Liver (tissue), 9 donors: ENCODE results near the gene NMRK1. TPM values are rescaled to one million over a fixed set of nuclear protein-coding genes. Genes with fewer than 3 reads are reported as not detected.

Experiments
- DNase-seq: peaks from one replicate; pipeline ENCODE4 v3.0.0-alpha.2; 2017; ENCODE audit warnings: low spot score
- H3K27ac ChIP-seq, 2 donors: one replicate each; pipeline ENCODE4 v1.7.0; 2013; ENCODE audit warnings: inconsistent platforms in 2 of 2, low read length in 2 of 2, control low read depth in 1 of 2, low read depth in 1 of 2, mild to moderate bottlenecking in 1 of 2
- H3K27me3 ChIP-seq, 4 donors: one replicate each; pipeline versions ENCODE4 v1.6.1 to v1.7.0; 2013; ENCODE audit warnings: low read length in 3 of 4, inconsistent platforms in 1 of 4, mild to moderate bottlenecking in 1 of 4, moderate library complexity in 1 of 4; ENCODE audit not compliant: control insufficient read depth in 4 of 4, insufficient read depth in 4 of 4
- H3K36me3 ChIP-seq, 4 donors: one replicate each; pipeline versions ENCODE4 v1.6.1 to v1.7.0; 2013; ENCODE audit warnings: low read length in 3 of 4, mild to moderate bottlenecking in 3 of 4, low read depth in 1 of 4, moderate library complexity in 1 of 4; ENCODE audit not compliant: control insufficient read depth in 4 of 4, insufficient read depth in 3 of 4
- H3K4me1 ChIP-seq, 4 donors: one replicate each; pipeline versions ENCODE4 v1.6.1 to v1.7.0; 2013; ENCODE audit warnings: low read length in 3 of 4, mild to moderate bottlenecking in 3 of 4, moderate library complexity in 1 of 4; ENCODE audit not compliant: control insufficient read depth in 4 of 4, insufficient read depth in 4 of 4
- H3K4me3 ChIP-seq, 3 donors: one replicate each; pipeline versions ENCODE4 v1.6.1 to v1.7.0; 2013; ENCODE audit warnings: low read length in 3 of 3, control low read depth in 1 of 3, low read depth in 1 of 3, mild to moderate bottlenecking in 1 of 3
- H3K9ac ChIP-seq, 2 donors: one replicate each; pipeline ENCODE4 v1.7.0; 2013; ENCODE audit warnings: low read length in 2 of 2, mild to moderate bottlenecking in 2 of 2, moderate library complexity in 2 of 2, control low read depth in 1 of 2, low read depth in 1 of 2
- H3K9me3 ChIP-seq, 4 donors: one replicate each; pipeline versions ENCODE4 v1.6.1 to v1.7.0; 2013; ENCODE audit warnings: low read length in 3 of 4; ENCODE audit not compliant: control insufficient read depth in 4 of 4
- ATF3 ChIP-seq: IDR thresholded peaks from 2 replicates; pipeline ENCODE4 v1.6.1; 2016; ENCODE audit warnings: antibody characterized with exemption
- CTCF ChIP-seq: fragments of 150-350 bp; IDR thresholded peaks from 2 replicates; pipeline ENCODE4 v1.5.1; 2017; ENCODE audit warnings: improper control_type of control experiment, low read depth, low read length; ENCODE audit not compliant: missing input control
- EGR1 ChIP-seq, 2 donors: IDR thresholded peaks; 2 replicates each; pipeline ENCODE4 v1.6.1; 2016 to 2018; ENCODE audit warnings: antibody characterized with exemption in 2 of 2, low read depth in 2 of 2
- FOXA1 ChIP-seq: IDR thresholded peaks from 2 replicates; pipeline ENCODE4 v1.6.1; 2016; ENCODE audit warnings: antibody characterized with exemption
- FOXA2 ChIP-seq: IDR thresholded peaks from 2 replicates; pipeline ENCODE4 v1.6.1; 2016; ENCODE audit warnings: antibody characterized with exemption
- GABPA ChIP-seq, 2 donors: IDR thresholded peaks in 1 of 2; conservative IDR thresholded peaks in 1 of 2; 2 replicates each; pipeline ENCODE4 v1.6.1; 2016; ENCODE audit warnings: antibody characterized with exemption in 2 of 2, mild to moderate bottlenecking in 1 of 2, moderate library complexity in 1 of 2
- HNF4A ChIP-seq, 2 donors: conservative IDR thresholded peaks; 2 replicates each; pipeline ENCODE4 v1.6.1; 2016; ENCODE audit warnings: antibody characterized with exemption in 2 of 2, mild to moderate bottlenecking in 2 of 2
- HNF4G ChIP-seq: IDR thresholded peaks from 2 replicates; pipeline ENCODE4 v1.6.1; 2016; ENCODE audit warnings: antibody characterized with exemption
- JUND ChIP-seq, 2 donors: IDR thresholded peaks; 2 replicates each; pipeline ENCODE4 v1.6.1; 2016; ENCODE audit warnings: antibody characterized with exemption in 2 of 2
- MAX ChIP-seq: IDR thresholded peaks from 2 replicates; pipeline ENCODE4 v1.6.1; 2016; ENCODE audit warnings: antibody characterized with exemption
- NR2F2 ChIP-seq: IDR thresholded peaks from 2 replicates; pipeline ENCODE4 v1.6.1; 2016; ENCODE audit warnings: antibody characterized with exemption
- RAD21 ChIP-seq, 2 donors: IDR thresholded peaks; 2 replicates each; pipeline ENCODE4 v1.6.1; 2016; ENCODE audit warnings: antibody characterized with exemption in 2 of 2, mild to moderate bottlenecking in 2 of 2
- REST ChIP-seq: IDR thresholded peaks from 2 replicates; pipeline ENCODE4 v1.6.1; 2016; ENCODE audit warnings: antibody characterized with exemption, mild to moderate bottlenecking
- RXRA ChIP-seq, 2 donors: IDR thresholded peaks; 2 replicates each; pipeline ENCODE4 v1.6.1; 2017 to 2018; ENCODE audit warnings: antibody characterized with exemption in 2 of 2, mild to moderate bottlenecking in 1 of 2
- SP1 ChIP-seq: IDR thresholded peaks from 2 replicates; pipeline ENCODE4 v1.6.1; 2018; ENCODE audit warnings: antibody characterized with exemption, mild to moderate bottlenecking
- TAF1 ChIP-seq: conservative IDR thresholded peaks from 2 replicates; pipeline ENCODE4 v1.6.1; 2016; ENCODE audit warnings: antibody characterized with exemption, mild to moderate bottlenecking
- YY1 ChIP-seq: IDR thresholded peaks from 2 replicates; pipeline ENCODE4 v1.6.1; 2016; ENCODE audit warnings: antibody characterized with exemption, mild to moderate bottlenecking
- ZBTB33 ChIP-seq: IDR thresholded peaks from 2 replicates; pipeline ENCODE4 v1.6.1; 2016; ENCODE audit warnings: antibody characterized with exemption
- WGBS: extraction: QIAGEN DNeasy Blood & Tissue Kit; methylation state at CpG from one replicate; pipeline ENCODE4 v1.1.7; 2013; 5-methylcytosine and 5-hydroxymethylcytosine counted together
- polyA plus RNA-seq, 2 donors: library from polyadenylated mRNA; stranded (reverse) in 1 of 2; unstranded in 1 of 2; fragments of 200-250 nt in 1 of 2; fragments of >200 nt in 1 of 2; fragmentation: Nextera tagmentation in 1 of 2; extraction: Ambion mirVana in 1 of 2; gene quantifications; one replicate each; pipeline versions ENCODE4 v1.2.1 to v1.2.3, GENCODE V29; 2013 to 2015
- total RNA-seq, 2 donors: library from RNA; depleted of rRNA; stranded (reverse); fragments of >200 nt; gene quantifications; one replicate each; pipeline ENCODE4 v1.2.3, GENCODE V29; 2014
- donor health status: healthy.
- donor health status: healthy.
- donor health status: healthy.
- donor health status: healthy.
- donor health status: healthy.

NMRK1 gene
- total and polyA plus RNA-seq, 4 donors = 6.8 to 32.2 (median 15.9) TPM

- Histone ChIP-seq H3K27me3 (no peaks in the 10 kb centered on the region), H3K4me3 (no peak overlapping the region)
- 97% methylated on average over 5 of the region's 5 CpGs for WGBS
These were observed 68.9 kb downstream of the NMRK1 start for GRCh38 chr9:75019022-75019421.

More at GRCh38 chr9:75019022-75019421, 68.9 kb downstream of the NMRK1 start:
- Histone ChIP-seq H3K4me1 (peaks cover 0 to 2% (median 0%) of the 10 kb centered on the region in 4 donors), H3K27ac (no peak overlapping the region), H3K9me3 (no peaks in the 10 kb centered on the region), H3K9ac (no peak overlapping the region), H3K36me3 (no peaks in the 10 kb centered on the region)
- TF ChIP-seq FOXA2 (no peak), EGR1 (IDR thresholded peaks at IDR 0.05; ENCODE audit: low read depth in 2 of 2) (no peak), ATF3 (no peak), RAD21 (IDR thresholded peaks at IDR 0.05) (no peak), CTCF (no peak), MAX (no peak), ZBTB33 (no peak), JUND (IDR thresholded peaks at IDR 0.05) (no peak), TAF1 (no peak), RXRA (IDR thresholded peaks at IDR 0.05) (no peak), SP1 (no peak), FOXA1 (no peak), HNF4G (no peak), GABPA (IDR thresholded peaks at IDR 0.05 in 1 of 2, conservative IDR thresholded peaks at IDR 0.05 in 1 of 2) (no peak), NR2F2 (no peak), HNF4A (conservative IDR thresholded peaks at IDR 0.05) (no peak), REST (no peak), YY1 (no peak)
- no peak for DNase-seq
